Measurements from ENCODE around the gene AKAP6.

AKAP6 gene, protein sequence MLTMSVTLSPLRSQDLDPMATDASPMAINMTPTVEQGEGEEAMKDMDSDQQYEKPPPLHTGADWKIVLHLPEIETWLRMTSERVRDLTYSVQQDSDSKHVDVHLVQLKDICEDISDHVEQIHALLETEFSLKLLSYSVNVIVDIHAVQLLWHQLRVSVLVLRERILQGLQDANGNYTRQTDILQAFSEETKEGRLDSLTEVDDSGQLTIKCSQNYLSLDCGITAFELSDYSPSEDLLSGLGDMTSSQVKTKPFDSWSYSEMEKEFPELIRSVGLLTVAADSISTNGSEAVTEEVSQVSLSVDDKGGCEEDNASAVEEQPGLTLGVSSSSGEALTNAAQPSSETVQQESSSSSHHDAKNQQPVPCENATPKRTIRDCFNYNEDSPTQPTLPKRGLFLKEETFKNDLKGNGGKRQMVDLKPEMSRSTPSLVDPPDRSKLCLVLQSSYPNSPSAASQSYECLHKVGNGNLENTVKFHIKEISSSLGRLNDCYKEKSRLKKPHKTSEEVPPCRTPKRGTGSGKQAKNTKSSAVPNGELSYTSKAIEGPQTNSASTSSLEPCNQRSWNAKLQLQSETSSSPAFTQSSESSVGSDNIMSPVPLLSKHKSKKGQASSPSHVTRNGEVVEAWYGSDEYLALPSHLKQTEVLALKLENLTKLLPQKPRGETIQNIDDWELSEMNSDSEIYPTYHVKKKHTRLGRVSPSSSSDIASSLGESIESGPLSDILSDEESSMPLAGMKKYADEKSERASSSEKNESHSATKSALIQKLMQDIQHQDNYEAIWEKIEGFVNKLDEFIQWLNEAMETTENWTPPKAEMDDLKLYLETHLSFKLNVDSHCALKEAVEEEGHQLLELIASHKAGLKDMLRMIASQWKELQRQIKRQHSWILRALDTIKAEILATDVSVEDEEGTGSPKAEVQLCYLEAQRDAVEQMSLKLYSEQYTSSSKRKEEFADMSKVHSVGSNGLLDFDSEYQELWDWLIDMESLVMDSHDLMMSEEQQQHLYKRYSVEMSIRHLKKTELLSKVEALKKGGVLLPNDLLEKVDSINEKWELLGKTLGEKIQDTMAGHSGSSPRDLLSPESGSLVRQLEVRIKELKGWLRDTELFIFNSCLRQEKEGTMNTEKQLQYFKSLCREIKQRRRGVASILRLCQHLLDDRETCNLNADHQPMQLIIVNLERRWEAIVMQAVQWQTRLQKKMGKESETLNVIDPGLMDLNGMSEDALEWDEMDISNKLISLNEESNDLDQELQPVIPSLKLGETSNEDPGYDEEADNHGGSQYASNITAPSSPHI (N-terminal part only)

DNA sequence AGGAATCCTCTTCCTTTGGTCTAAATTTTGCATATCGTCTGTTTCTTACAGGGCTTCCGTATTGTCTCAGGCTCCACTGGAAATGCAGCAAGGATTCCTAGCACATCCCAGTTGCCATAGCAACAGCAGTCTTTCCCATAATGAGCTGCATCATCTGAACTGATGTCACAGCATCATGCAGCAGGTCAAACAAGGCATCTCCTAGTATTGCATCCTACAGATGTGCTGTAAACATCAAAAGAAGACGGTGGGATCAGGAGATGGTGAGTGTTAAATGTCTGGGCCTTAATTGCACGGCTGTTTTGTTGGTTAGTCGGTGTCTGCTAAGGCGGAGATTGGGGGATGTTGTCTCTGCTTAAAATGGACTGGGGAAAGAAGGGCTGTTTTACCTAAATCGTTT is at the start of gene AKAP6:
Gene AKAP6, plus strand, starts transcription at position 153 of the 400 bp plus-strand sequence. CDS start 104,196 bp downstream, outside the sequence.
- no peak for DNase-seq

DNA sequence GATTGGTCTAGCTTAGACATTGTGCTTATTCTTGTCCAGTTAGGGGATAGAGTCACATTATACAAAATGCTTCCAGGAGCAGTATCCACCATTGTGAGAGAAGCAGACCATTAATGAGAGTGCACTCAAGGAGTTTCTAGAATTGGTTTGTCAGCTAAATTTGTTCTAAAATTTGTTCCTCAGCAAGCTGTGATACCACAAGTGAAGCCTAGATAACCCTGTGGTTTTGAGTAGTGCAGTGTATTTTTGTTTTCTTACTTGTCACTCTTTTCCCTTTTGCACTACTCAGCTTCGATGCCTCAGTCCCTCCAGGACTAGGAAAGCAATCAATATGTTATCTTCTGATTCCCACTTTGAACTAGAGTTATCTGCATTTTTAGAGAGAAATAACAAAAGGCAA is 42.5 kb upstream of the AKAP6 start:
- DNase-seq, result no peak

DNA sequence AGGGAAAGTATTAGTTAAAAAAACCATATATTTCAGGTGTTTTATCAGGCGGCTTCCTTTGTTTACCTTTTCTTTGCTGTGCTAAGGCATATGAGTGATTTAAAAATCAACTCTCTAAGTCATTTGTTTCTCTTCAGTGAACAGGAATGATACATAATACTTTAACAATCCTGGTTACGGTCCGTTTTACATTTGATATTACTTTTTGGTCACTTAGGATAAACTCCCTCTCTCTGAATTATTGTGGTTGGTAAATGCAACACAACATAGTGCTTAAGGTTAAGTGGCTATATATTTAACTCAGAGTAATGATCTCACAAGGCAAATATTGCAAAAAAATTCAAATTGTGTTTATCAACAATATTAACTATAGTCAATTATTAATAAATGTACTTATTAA is 32.7 kb upstream of the AKAP6 start:
- no peak for DNase-seq

DNA sequence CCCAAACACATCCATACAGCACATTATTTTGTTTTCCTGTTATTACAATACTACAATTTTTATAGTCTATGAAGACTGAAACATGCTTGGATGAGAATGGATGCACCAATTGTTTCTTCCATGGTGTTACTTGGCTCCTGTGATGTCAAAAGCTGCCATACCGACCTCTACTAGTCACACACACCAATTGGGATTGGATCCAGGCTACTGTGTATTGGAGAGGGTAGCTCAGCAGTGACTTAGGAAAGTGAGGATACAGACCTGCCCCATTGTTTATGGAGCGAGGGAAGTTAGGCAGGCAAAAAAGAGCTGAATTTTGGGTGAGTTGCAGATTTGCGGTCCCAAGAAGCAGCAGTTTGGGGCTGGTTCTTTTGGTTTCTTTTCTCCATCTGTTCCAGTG is 30.8 kb upstream of the AKAP6 start:
- no peak for DNase-seq

DNA sequence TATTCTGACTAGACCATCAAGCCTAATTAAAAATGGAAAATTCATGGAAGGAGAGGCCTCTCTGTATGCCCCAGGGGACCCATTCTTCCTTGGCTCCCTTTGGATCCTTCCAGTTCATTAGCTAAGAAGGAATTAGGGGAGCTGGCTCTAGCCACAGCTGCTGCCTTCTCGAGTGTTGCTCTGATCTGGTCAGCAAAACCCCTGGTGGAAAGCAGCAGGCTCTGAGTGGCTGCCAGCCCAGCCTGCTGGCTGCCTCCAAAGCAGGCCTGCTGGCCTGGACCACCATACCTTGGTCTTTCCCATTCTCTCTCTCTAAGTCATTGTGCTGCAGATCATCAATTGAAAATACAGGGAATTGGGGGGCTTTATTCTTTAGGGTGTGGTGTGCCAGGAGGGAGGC is 29.0 kb upstream of the AKAP6 start:
- no peak for DNase-seq

DNA sequence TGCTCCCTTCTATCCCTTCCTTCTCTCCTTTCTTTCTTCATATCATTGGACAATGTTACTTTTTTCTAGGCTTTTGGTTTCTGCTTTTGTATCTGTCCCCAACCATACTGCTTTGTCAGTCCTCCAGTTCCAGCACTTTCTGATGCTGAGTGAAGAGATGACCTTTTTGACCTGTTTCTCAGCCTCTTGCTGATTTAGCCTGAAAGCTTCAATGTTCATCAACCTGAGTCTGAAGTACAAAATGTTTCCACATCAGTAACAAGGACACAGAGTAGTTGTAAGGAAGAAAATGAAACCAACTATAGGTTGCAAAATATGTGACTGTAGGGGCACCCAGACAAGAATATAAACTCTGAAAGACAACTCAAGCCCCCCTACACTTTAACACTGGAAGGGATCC is 25.2 kb upstream of the AKAP6 start:
- DNase-seq, result no peak

DNA sequence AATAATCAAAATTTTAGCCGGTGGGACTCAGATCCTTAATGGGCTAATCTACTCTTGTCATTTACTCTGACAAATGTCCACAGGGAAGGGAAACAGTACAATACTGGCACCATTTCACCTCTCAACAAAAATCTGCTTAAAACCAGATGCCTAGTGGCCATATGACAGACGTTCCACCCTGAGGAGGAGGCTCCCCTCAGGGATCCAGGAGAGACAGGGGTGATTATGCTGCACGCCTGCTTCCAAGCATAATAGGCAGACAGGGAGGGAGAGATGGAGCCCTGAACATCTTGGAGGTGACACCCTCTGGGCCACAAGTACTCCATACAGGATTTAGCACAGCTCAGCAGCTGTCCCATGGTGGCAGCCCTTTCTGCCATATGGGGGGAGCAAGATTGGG is 24.8 kb upstream of the AKAP6 start:
- no peak for DNase-seq

DNA sequence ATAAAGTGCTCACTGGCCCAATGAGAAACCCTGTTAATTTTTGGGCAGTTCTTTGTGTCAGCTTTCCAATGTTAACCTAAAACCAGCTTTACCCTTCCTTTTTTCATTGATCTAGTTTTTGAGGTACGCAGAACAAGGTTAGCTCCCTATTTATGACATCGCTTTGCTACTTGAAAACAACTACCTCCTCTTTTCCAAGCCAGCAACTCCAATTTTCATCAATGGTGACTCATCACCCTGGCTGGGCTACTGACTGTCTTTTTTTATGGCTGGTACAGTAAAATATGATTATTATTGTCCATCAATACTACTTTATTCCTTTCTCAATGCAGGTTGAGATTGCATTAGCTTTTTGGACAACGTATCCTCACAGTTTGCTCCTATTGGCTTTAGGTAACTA is 22.5 kb upstream of the AKAP6 start:
- DNase-seq, result no peak

DNA sequence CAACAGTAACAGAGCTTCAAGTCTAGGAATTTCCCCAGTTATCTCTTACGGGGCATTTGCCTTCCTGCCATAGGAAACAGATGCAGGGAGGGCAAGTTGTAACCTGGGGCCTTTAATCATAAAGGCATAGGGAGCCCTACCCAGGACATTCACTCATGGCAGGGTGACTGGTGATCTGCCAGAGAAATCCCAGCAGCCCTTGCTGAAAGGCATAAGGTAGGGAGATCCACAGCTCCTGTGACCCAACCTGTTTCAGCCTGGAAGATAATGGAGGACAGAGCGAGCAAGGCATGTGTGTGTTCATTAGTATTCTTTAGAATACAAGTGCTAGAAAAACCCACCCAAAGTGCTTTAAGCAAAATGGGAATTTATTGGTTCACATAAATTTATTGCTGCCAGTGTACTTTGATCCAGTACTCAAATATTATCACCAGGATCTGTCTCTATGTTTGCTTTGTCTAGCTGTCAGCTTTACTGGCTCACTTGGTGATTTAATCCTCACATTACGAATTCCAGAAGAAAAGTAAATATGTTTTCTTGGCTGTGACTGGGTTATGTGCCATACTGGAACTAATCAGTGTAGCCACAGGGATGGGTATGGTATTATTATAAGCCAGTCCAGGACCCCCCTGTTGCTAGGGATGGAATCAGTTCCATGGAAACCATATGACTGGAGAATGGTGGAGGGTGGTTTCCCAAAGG is 21.1 kb upstream of the AKAP6 start:
- DNase-seq, result no peak

DNA sequence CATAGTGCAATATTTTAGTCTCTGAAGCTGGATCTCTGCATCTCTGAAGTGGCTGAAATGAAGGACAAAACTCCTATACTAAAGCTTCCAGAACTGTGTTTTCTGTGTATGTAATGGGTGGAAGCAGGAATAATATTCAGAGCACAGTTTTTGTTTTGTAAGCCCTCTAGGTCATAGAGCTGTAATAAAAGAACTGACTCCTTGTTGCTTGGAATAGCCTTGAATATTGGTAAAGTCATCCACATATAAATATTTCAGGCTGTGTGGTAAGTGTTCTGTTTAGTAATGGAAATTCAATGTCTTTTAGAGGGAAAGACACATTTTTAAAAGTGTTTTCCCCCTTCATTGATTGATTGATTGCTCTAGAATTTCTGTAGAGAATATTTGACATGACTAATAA is 18.2 kb upstream of the AKAP6 start:
- no peak for DNase-seq

DNA sequence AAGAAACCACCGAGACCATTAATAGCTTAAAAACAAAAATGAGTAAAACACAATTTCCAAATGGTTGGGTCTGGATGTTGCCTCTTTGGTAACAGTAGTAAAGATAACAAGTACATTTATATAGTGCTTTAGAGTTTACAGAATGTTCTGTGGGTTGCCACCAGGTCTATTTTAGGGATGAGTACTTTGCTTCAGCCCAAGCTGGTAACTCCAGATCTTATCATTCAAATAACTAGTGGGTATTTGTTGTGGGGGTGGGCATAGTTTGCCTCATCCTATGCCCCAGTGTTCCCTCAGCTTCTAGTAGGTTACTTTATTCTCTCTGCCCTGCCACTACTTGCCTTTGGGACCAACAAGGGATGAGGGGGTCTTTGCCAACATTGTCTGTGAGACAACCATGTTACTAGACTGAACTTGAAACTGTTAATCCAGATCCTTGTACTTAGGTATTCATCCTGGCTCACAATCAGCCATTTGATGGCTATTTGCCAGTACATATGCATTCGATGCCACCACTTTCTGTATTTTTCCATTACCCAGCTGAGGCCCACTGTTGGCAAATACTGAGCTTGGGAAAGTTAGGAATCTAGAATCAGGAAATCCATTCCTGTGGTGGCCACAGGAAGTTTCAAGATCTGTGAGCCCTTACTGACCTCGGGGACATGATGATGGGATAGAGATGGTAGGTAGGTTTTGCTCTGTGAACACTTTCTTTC is 17.6 kb upstream of the AKAP6 start:
- DNase-seq, result no peak

DNA sequence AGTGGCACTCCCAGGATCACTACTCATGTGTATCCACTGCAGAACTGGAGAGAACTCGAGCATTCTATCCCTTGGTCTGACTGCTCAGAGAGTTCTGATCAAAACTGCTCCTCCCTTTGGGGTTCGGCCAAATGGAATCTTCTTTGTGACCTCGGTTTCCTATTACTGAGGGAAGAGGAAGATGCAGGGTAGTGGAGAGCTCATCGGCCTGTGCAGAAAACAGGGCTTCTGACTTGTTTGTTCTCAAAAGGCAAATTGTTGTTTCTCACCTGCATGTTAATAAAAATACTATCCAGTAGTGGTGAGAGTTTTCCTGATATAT is 17.1 kb upstream of the AKAP6 start:
- no peak for DNase-seq

DNA sequence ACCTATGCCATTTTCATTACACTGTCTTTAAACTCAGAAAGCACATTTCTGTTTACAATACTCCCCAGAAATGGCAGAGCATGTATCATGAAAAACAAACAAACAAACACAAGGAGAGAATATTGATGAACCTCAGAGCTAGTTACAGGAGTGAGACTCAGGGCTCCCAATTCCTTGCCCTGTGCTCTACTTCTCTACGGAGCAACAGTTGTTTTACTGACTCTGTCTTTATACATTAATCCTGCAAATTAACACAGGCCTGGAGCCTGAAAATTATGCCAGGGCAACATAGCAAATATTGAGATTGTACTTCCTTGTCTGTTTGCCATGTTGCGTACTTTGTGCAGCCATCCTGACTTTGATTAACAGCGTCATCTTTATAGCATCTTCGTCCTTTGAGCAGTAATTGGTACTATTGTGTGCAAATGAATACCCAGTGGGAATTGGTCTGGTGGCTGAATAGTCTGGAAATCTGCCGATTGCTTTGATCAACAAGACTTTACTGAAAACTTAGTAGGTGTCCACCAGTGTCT is 15.2 kb upstream of the AKAP6 start:
- DNase-seq, result no peak

DNA sequence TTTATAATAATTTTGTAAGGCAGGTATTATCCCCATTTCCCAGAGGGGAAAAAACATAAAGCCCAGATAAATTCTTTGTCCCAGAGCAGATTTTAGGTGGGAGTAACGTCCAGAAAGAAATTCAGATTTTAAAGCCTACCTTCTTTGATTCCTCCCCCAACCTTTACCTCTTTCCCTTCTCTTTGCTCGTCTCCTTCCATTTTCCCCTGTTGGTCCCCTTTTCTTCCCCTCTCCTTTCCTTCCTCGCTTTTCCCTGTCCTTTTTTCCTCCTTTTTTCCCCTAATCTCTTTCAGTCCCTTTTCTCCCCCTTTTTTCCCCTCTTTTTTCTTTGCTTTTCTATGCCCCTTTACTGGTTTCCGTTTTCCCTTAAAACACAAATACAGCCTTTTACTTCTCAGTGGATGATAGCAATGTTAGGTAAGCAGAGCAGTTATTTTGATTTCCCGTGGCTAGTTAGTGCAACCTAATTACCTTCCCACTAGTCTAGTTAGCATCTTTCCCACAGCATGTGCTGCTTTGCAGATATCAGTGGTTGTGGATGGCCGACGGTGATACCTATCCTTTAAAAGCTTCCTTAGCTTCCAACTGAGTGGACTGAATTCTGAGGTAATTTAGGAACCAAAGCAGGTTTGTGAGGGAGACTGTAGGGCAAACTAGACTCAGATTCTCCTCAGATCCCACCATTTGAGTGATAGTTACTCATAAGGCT is 10.9 kb upstream of the AKAP6 start:
- no peak for DNase-seq

DNA sequence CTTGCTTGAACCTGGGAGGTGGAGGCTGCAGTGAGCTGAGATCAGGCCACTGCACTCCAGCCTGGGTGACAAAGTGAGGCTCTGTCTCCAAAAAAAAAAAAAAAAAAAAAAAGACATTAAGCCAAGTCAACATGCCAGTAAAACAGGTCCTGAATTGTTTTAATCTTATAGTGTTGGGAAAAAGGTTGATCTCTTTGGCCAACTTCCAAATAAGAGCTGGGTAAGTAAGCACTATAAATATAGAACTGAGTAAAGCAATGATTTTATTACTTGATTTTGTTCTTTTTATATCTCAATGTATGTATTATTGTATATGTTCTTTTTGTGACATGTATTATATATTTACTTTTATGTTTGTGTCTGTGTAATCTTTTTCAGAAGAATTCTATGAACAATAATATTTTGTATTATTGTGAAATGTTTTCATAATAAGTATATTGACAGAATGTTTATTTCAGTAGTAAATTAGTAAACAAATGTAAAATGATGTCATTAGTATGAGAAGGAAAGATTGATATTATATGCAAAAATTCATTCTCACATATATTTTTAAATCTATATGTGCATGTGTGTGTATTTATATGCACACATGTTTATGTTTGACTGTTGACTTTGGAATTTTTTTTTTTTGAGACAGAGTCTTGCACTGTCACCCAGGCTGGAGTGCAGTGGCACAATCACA is 9.6 kb upstream of the AKAP6 start:
- DNase-seq, result no peak

DNA sequence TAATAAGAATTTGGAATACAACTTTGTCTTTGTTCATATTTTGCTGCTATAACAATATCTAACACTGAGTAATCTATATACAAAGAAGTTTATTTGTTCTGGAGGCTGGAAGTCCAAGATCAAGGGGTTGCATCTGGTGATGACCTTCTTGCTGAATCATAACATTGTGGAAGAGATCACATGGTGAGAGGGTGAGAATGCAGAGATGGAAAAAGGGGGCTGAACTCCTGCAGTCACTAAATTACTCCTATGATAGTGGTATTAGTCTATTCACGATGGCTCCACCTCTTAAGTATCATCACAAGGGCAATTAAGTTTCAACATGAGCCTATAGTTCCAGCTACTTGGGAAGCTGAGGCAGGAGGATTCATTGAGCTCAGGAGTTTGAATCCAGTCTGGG is 4.5 kb upstream of the AKAP6 start:
- DNase-seq, result no peak

DNA sequence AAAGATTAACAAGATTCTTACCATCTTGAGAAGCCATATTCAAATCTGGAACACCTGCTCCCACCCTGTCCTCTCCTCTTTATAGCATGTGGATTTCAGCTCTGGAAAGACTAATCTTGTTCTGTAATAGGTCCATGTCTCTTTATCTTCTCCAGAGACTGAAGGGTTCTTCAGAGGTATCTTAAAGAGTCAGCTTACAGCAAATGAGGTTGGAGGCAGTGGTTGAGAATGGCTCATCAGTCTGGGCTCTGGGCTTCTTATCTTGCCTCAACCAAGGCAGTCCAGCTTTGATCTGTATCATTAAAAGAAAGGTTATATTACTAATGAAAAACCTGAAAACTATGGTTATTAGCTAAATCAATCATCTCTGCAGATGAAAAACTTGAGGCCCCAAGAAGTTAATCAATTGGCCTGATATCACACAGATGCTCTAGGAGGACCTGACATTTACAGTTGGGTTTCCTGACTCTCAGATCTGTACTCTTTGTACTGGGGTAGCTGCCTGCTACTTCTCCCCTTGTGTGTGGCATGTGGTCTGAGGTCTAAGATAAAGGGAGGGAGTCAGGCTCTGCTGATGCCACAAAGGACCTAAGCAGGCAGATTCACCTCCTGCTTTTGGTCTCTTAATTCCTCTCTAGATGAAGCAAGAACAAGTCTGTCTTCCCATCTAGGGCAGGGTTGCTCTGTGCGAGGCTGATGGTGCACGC is 1.7 kb upstream of the AKAP6 start:
- DNase-seq, result no peak

DNA sequence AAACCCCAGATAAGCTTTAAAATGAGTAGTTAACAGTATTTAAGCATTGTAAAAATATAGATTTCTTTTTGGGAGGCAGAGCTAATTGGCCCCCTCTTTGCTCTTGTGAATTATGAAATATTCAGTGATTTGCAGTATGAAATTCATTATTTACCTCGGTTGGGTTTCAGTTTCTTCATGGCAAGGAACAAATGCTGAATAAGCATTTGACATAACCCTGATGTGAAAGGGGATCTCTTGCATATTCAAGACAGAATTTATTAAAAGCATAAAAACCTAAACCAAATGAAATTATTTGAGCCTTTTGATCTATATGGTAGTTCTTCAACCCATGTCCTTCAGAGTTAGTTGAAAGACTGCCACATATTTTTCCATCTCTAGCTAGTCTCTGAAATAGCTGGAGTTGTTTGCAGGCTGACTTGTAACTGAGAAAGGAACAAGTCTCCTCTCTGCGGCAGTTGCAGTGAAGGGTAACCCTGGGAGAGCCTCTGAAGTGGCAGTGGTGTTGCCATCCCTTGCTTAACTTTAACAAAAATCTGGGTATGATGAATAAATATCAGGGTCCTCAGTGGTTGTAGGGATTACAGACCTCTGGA is 690 bp downstream of the AKAP6 start:
- DNase-seq, result no peak

DNA sequence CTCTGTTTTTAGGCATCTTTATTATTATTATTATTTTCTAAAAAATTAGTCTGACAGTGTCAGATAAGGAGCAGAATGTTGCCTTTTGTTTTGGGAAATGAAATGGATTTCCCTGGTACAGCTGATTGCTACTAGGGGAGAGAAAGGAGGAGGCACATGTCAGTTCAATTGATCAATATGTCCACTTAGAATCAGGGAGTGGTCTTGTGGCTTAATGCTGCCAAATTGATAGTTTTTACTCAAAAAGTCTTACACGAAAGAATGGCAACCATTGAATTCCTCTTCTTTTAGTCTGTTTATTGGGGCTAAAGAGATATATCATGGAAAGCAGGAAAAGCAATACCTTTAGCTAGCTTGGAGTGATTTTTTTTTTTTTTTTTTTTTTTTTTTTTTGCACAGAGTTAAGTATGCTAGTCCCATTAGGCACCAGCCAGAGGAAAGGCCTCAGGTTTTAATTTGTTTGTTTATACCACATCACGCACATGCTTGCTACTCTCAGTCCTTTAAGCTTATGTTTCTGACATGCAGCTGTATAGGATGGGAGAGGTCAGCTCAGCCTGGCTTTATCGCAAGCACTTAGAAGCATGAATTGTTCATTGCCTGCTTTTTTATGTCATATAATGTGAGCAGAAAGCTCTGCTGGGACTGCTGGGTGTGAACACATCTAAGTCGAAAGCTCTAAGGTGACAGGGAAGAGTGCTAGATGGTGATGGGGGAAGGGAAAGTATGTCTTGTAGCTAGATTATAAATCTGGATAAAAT is 1.4 kb downstream of the AKAP6 start:
- no peak for DNase-seq

All from stimulated activated CD4-positive, alpha-beta T cell treated with anti-CD3 and anti-CD28 coated beads, Interleukin-15, amount 100 ng/mL, for 24 hours (primary cell).